IPS DF 6.9 (cell line): ENCODE data around the gene PRRX2.

Source experiments
- DNase-seq: peaks from one replicate; pipeline ENCODE4 v3.0.0-alpha.2; 2013; ENCODE audit warnings: low read depth, low spot score
- H3K27ac ChIP-seq: one replicate; pipeline ENCODE4 v1.5.1; 2013; ENCODE audit warnings: low read length, control low read depth
- H3K27me3 ChIP-seq: 2 replicates; pipeline ENCODE4 v1.6.1; 2013; ENCODE audit warnings: mild to moderate bottlenecking, low read length; ENCODE audit not compliant: control insufficient read depth, insufficient read depth
- H3K36me3 ChIP-seq: 2 replicates; pipeline ENCODE4 v1.6.1; 2013; ENCODE audit warnings: low read length; ENCODE audit not compliant: control insufficient read depth, insufficient read depth
- H3K4me1 ChIP-seq: 2 replicates; pipeline ENCODE4 v1.6.1; 2013; ENCODE audit warnings: low read length; ENCODE audit not compliant: control insufficient read depth, insufficient read depth
- H3K4me3 ChIP-seq: 2 replicates; pipeline ENCODE4 v1.5.1; 2013; ENCODE audit warnings: mild to moderate bottlenecking, low read length
- H3K9me3 ChIP-seq: 2 replicates; pipeline ENCODE4 v1.6.1; 2013; ENCODE audit warnings: low read length, inconsistent platforms; ENCODE audit not compliant: control insufficient read depth, insufficient read depth
- WGBS: extraction: QIAGEN DNeasy Blood & Tissue Kit; methylation state at CpG from one replicate; pipeline ENCODE4 v1.1.7; 2013; ENCODE audit warnings: mixed read lengths, missing lambda C conversion rate; ENCODE audit not compliant: insufficient read length, insufficient coverage; 5-methylcytosine and 5-hydroxymethylcytosine counted together

PRRX2 gene

DNA sequence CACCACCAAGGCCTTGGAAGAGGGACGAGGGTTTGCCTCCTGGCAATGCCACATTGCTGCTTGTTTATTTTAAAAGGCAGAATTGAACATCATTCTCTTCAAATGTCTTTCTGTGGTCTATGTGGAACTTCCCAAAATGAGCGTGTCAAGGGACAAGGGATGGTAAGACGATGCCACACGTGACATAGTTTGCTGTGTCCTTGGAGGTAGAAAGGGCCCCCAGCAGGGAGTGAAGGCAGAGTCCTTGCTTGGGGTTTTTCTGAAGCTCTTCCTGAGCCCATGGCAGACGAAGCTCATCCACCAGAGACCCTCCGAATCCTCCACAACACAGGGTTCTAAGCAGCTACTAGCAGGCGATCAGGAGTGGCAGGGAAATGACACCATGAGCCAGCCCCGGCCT, 28.3 kb downstream of the PRRX2 start:
- no peak for DNase-seq
- Histone ChIP-seq H3K9me3 (no peaks in the 10 kb centered on the region), H3K27ac (no peak overlapping the region), H3K36me3 (no peaks in the 10 kb centered on the region), H3K4me1 (peaks cover 4% of the 10 kb centered on the region; the same call in 1 of the 2 replicates), H3K27me3 (no peaks in the 10 kb centered on the region), H3K4me3 (no peak overlapping the region)
- whole genome bisulfite sequencing = no CpG with 5 or more reads among the region's 8 CpGs

GRCh38 chr9:129694243-129694646, 28.8 kb downstream of the PRRX2 start:
- H3K4me1 ChIP-seq = peaks cover 4% of the 10 kb centered on the region; the same call in 1 of the 2 replicates
- no peaks in the 10 kb centered on the region for H3K36me3 ChIP-seq
- H3K4me3 ChIP-seq = no peak overlapping the region
- no peaks in the 10 kb centered on the region for H3K27me3 ChIP-seq
- no peaks in the 10 kb centered on the region for H3K9me3 ChIP-seq
- no peak for DNase-seq
- no peak overlapping the region for H3K27ac ChIP-seq
- no CpG with 5 or more reads among the region's 11 CpGs for WGBS

GRCh38 chr9:129695870-129696269, 30.4 kb downstream of the PRRX2 start:
- H3K27me3 ChIP-seq = no peaks in the 10 kb centered on the region
- no peak overlapping the region for H3K4me3 ChIP-seq
- no peaks in the 10 kb centered on the region for H3K36me3 ChIP-seq
- no peak for DNase-seq
- H3K27ac ChIP-seq = no peak overlapping the region
- H3K4me1 ChIP-seq = peaks cover 4% of the 10 kb centered on the region; the same call in 1 of the 2 replicates
- no CpG with 5 or more reads among the region's 3 CpGs for WGBS
- H3K9me3 ChIP-seq = no peaks in the 10 kb centered on the region

GRCh38 chr9:129696944-129697655, 31.7 kb downstream of the PRRX2 start:
- H3K27me3 ChIP-seq = no peaks in the 10 kb centered on the region

GRCh38 chr9:129697656-129698253, 32.3 kb downstream of the PRRX2 start:
- no peak for DNase-seq
- no CpG with 5 or more reads among the region's 25 CpGs for WGBS
- H3K9me3 ChIP-seq = no peaks in the 10 kb centered on the region
- no peaks in the 10 kb centered on the region for H3K27me3 ChIP-seq
- H3K4me3 ChIP-seq = peak overlapping the region; percentile 61; the same call in 1 of the 2 replicates
- no peak overlapping the region for H3K27ac ChIP-seq
- no peaks in the 10 kb centered on the region for H3K36me3 ChIP-seq
- H3K4me1 ChIP-seq = peaks cover 4% of the 10 kb centered on the region; the same call in 1 of the 2 replicates

More at GRCh38 chr9:129696944-129697655, 31.7 kb downstream of the PRRX2 start:
- H3K9me3 ChIP-seq = no peaks in the 10 kb centered on the region
- no peak overlapping the region for H3K27ac ChIP-seq
- no CpG with 5 or more reads among the region's 71 CpGs for WGBS
- peaks cover 4% of the 10 kb centered on the region; the same call in 1 of the 2 replicates for H3K4me1 ChIP-seq
- peak overlapping the region; percentile 61; the same call in 1 of the 2 replicates for H3K4me3 ChIP-seq
- H3K36me3 ChIP-seq = no peaks in the 10 kb centered on the region
- DNase-seq = no peak

DNA sequence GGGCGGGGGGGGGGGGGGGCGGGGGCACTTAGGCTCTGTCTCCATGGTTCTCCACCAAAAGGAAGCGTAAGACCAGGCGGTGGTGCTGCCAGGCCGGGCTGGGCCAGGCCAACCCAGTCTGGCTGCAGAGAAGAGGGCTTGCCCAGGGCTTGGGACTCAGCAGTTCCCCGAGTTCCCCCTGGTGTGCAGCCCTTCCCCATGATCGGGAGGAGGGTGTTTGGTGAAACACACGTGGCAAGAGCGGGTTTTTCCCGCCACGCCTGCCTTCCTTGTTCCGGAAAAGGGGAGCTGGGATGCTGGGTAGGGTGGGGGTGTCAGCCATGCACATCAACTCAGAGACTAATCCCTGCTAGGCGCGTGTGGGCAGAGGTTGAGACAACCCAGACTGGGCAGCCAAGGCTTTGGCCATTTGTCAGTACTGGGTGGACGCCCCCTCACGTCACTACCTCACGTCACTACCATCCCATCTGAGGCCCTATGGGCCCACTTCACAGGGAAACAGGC, 32.9 kb downstream of the PRRX2 start:
- no peaks in the 10 kb centered on the region for H3K36me3 ChIP-seq
- no peaks in the 10 kb centered on the region for H3K9me3 ChIP-seq
- H3K27ac ChIP-seq = no peak overlapping the region
- peaks cover 4% of the 10 kb centered on the region; the same call in 1 of the 2 replicates for H3K4me1 ChIP-seq
- no peaks in the 10 kb centered on the region for H3K27me3 ChIP-seq
- no CpG with 5 or more reads among the region's 17 CpGs for WGBS
- DNase-seq = no peak
- H3K4me3 ChIP-seq = no peak overlapping the region

DNA sequence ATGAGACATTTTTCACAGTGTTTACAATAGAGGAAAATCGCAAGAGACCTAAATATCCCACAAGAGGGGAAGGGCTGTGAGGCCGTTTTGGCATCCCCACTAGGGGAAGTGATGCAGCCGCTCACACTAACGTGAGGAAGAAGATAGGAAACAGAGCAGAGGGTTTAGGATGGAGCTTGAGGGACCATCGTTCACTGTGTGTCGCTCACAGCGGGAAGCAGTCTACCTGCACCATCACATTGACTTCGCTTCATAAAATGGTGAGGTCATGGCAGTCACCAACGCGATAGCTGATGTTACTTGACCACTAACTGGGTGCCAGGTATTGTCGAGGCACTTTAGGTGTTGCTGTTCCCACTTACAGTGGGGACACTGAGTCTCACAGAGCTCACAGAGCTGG, 35.6 kb downstream of the PRRX2 start:
- no CpG with 5 or more reads among the region's 11 CpGs for WGBS
- H3K36me3 ChIP-seq = no peaks in the 10 kb centered on the region
- no peaks in the 10 kb centered on the region for H3K27me3 ChIP-seq
- no peak overlapping the region for H3K4me3 ChIP-seq
- H3K4me1 ChIP-seq = peaks cover 4% of the 10 kb centered on the region; the same call in 1 of the 2 replicates
- H3K9me3 ChIP-seq = no peaks in the 10 kb centered on the region
- DNase-seq = no peak
- no peak overlapping the region for H3K27ac ChIP-seq

DNA sequence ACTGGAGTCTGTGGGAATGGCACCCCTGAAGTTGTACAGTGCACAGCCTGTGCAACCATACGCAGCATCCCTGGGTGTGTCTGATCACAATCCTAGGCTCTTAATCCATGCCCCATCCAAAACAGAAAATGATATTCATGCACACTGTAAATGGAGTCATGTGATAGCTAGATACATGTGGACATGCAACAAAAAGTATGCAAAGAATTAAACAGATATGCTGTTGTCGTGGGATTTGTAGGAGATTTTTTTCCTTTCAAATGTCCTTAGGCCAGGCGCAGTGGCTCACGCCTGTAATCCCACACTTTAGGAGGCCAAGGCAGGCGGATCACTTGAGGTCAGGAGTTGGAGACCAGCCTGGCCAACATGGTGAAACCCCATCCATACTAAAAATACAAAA, 36.1 kb downstream of the PRRX2 start:
- no peaks in the 10 kb centered on the region for H3K27me3 ChIP-seq
- no peak overlapping the region for H3K27ac ChIP-seq
- no peak for DNase-seq
- WGBS = no CpG with 5 or more reads among the region's 5 CpGs
- no peak overlapping the region for H3K4me3 ChIP-seq
- H3K36me3 ChIP-seq = no peaks in the 10 kb centered on the region
- peaks cover 4% of the 10 kb centered on the region; the same call in 1 of the 2 replicates for H3K4me1 ChIP-seq
- no peaks in the 10 kb centered on the region for H3K9me3 ChIP-seq

DNA sequence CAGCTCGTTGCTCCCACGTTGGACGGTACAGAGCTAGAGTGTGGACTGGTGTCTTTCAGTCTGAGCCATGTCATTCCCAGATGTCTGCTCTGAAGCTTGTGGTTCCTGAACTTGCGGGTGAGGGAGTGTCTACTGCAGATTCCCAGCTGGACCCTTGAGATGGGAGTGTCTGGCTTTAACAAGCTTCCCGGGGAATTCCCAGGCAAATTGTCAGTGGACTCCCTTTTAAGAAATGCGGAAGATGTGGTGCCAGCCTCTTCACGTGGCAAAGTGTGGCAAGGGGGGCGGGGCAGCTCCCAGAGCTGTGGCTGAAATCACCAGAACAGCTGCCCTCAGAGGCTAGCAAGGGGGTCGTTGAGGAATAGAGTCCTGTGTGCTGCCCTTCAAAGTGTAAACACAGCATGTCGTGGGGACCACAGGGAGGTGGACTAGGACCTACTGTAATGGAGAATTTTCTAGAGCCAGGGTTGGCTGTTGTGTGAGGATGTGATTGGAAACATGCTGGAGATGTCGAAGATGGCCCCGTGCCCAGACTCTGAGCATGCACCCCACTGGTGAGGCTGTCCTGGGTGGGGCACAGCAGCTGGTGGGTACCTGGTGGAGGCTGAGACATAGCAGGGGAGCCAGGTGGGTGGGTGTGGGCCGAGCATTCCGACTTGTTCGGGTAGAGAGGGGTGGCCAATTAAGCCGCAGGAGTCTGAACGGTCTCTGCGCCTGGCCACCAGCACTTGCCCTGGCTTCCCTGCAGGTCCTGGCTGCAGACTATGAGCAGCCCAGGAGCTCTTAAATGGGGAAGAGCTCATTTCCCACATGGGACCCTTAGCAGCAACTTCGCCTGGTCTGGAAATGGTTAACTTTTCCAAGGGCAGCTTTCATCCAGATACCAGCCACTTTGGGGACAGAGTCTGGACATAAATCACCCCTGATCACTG, 37.4 kb downstream of the PRRX2 start:
- Histone ChIP-seq H3K9me3 (no peaks in the 10 kb centered on the region), H3K27me3 (no peaks in the 10 kb centered on the region), H3K4me3 (no peak overlapping the region), H3K27ac (no peak overlapping the region), H3K36me3 (no peaks in the 10 kb centered on the region), H3K4me1 (peaks cover 3% of the 10 kb centered on the region; the same call in 1 of the 2 replicates)
- no CpG with 5 or more reads among the region's 19 CpGs for WGBS
- DNase-seq = no peak
